K562 (cell line): Measurements from ENCODE around the gene COL13A1. TPM values are rescaled to one million over a fixed set of nuclear protein-coding genes. Genes with fewer than 3 reads are reported as not detected.
A peak's percentile ranks its signal among the peaks of the same experiment; 100 is the strongest.

ENCODE experiments used
- ARID4B ChIP-seq: sonication (generic); formaldehyde crosslinking; IDR thresholded peaks from 2 replicates; pipeline ENCODE4 v1.8.0; 2022; ENCODE audit warnings: mild to moderate bottlenecking, missing genetic modification reagents
- ATF3 ChIP-seq, 2 experiments: fragments of 450-650 bp in 1 of 2; sonication (generic) in 1 of 2; formaldehyde crosslinking in 1 of 2; IDR thresholded peaks in 1 of 2; conservative IDR thresholded peaks in 1 of 2; 2 replicates each; pipeline versions ENCODE4 v1.6.1 to v1.8.1; 2016 to 2023; ENCODE audit warnings: mild to moderate bottlenecking in 2 of 2, moderate library complexity in 2 of 2, inconsistent platforms in 1 of 2, missing genetic modification reagents in 1 of 2
- BHLHE40 ChIP-seq: IDR thresholded peaks from 2 replicates; pipeline ENCODE4 v1.6.1; 2011; ENCODE audit warnings: low read length, improper control_type of control experiment
- E2F5 ChIP-seq: sonication (generic); formaldehyde crosslinking; IDR thresholded peaks from 2 replicates; pipeline ENCODE4 v1.8.0; 2022; ENCODE audit warnings: mild to moderate bottlenecking, missing genetic modification reagents
- JUNB ChIP-seq: fragments of 450-650 bp; formaldehyde crosslinking; conservative IDR thresholded peaks from 2 replicates; pipeline ENCODE4 v1.4.0; 2020; ENCODE audit warnings: mild to moderate bottlenecking
- LCOR ChIP-seq: sonication (generic); formaldehyde crosslinking; IDR thresholded peaks from 2 replicates; pipeline ENCODE4 v1.8.0; 2022; ENCODE audit warnings: mild to moderate bottlenecking, missing genetic modification reagents
- NR0B1 ChIP-seq: fragments of 450-650 bp; IDR thresholded peaks from one replicate; pipeline ENCODE4 v1.6.1; 2018; ENCODE audit warnings: mild to moderate bottlenecking, moderate library complexity; ENCODE audit not compliant: partially characterized antibody
- NR2C1 ChIP-seq, 2 experiments: fragments of 450-650 bp; IDR thresholded peaks; 2 replicates each; pipeline ENCODE4 v1.6.1; 2017; ENCODE audit warnings: mild to moderate bottlenecking in 2 of 2, antibody characterized with exemption in 1 of 2, inconsistent platforms in 1 of 2, missing compliant biosample characterization in 1 of 2, missing genetic modification characterization in 1 of 2
- PHF20 ChIP-seq: fragments of 450-650 bp; IDR thresholded peaks from 2 replicates; pipeline ENCODE4 v1.6.1; 2018; ENCODE audit not compliant: partially characterized antibody
- POLR2G ChIP-seq: fragments of 200-400 bp; formaldehyde crosslinking; IDR thresholded peaks from 2 replicates; pipeline ENCODE4 v1.6.1; 2017; ENCODE audit warnings: low read depth, mild to moderate bottlenecking, antibody characterized with exemption, low read length, moderate library complexity
- PRDM10 ChIP-seq: fragments of 450-650 bp; IDR thresholded peaks from 2 replicates; pipeline ENCODE4 v1.6.1; 2018; ENCODE audit not compliant: partially characterized antibody
- VEZF1 ChIP-seq: fragments of 200-800 bp; sonication (Bioruptor generic); IDR thresholded peaks from 2 replicates; pipeline ENCODE4 v1.6.1; 2017; ENCODE audit warnings: missing genetic modification characterization, missing compliant biosample characterization
- ZNF143 ChIP-seq: sonication (generic); formaldehyde crosslinking; IDR thresholded peaks from 2 replicates; pipeline ENCODE4 v1.9.0; 2022; ENCODE audit warnings: mild to moderate bottlenecking, missing genetic modification reagents
- polyA plus RNA-seq, 8 experiments: library from polyadenylated mRNA; depleted of rRNA in 4 of 8; stranded (reverse) in 5 of 8; unstranded in 3 of 8; fragments of >200 nt; fragmentation: Nextera tagmentation in 2 of 8; fragmentation: Illumina TruSeq in 1 of 8; extraction: Ambion mirVana in 2 of 8; extraction: Trizol in 1 of 8; gene quantifications; 2 replicates each; pipeline versions ENCODE4 v1.2.1 to v1.2.3, GENCODE V29; 2011 to 2014; ENCODE audit warnings: inconsistent platforms in 1 of 8, missing spikeins in 1 of 8
- total RNA-seq, 7 experiments: library from RNA; depleted of rRNA in 6 of 7; stranded (reverse); fragments of >200 nt in 6 of 7; fragmentation: Illumina TruSeq in 2 of 7; extraction: Trizol in 2 of 7; gene quantifications; 2 replicates each; pipeline versions ENCODE4 v1.2.1 to v1.2.3, GENCODE V29; 2011 to 2021; ENCODE audit warnings: low replicate concordance in 1 of 7

The COL13A1 gene
- total and polyA plus RNA-seq, 9 of the 15 experiments (the other 6 are each of a cell fraction or from before 2014, with no cell fraction given): not detected

GRCh38 chr10:69856601-69857166 is 55.0 kb downstream of the COL13A1 start (continued):
- TF ChIP-seq ARID4B (CRISPR knock-in tag) (no peak), NR2C1 (IDR thresholded peaks at IDR 0.05) (no peak), NR2C1 (tag; IDR thresholded peaks at IDR 0.05) (peak; percentile 58; the same call in 1 of the 2 replicates), BHLHE40 (peak; percentile 51; the same call in 1 of the 2 replicates), VEZF1 (CRISPR knock-in tag) (peak; percentile 65), JUNB (no peak), ZNF143 (no peak), PRDM10 (peak; percentile 29), PHF20 (no peak), ATF3 (IDR thresholded peaks at IDR 0.05) (no peak), ATF3 (CRISPR knock-in tag; conservative IDR thresholded peaks at IDR 0.05) (no peak), NR0B1 (no peak), LCOR (CRISPR knock-in tag) (no peak), E2F5 (no peak), POLR2G (no peak)
